ENCODE measurements around the gene TMC1.
"Not testable (repeated sequence)": the region's sequence is repeated elsewhere in the genome, so short reads cannot be mapped to it uniquely, and the experiment has no call there.

The TMC1 gene

DNA sequence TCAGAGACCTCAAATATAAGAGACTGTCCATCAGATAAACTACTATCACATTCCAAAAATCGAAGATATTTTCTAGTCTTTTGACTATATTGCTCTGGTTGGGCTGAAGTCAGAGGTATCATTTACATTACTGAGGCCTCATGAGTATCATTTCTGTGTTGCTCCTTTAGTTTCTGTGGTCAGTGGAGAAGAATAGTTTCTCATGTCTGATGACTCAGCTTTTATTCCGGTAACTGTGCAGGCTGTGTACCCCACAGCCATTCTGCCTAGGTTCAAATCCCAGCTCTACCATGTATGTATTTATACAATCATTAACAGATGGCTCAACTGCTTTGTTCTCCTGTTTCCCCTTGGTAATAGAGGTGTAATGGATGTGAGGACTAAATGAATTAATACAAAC is 252.2 kb downstream of the TMC1 start:
- CTCF ChIA-PET, result no interaction called here
- H3K27me3 Mint-ChIP-seq, result peaks cover 4% of the 10 kb centered on the region
- no peaks in the 10 kb centered on the region for H3K4me1 Mint-ChIP-seq

DNA sequence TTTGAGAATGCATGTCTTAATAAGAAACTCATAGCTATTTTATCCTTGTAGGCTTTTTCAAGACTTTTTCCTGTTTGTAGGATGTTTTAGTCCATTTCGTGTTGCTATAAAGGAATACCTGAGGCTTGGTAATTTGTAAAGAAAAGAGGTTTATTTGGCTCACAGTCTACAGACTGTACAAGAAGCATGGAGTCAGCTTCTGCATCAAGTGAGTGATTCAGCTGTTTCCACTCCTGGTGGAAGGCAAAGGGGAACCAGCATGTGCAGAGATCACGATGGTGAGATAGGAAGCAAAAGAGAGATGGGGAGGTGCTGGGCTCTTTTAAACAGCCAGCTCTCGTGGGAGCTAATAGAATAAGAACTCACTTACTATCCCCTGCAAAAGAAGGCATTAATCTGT is 254.2 kb downstream of the TMC1 start:
- no peak overlapping the region for H3K27ac Mint-ChIP-seq
- H3K27me3 Mint-ChIP-seq, result peaks cover 4% of the 10 kb centered on the region
- no peaks in the 10 kb centered on the region for H3K9me3 Mint-ChIP-seq
- DNase-seq, result no peak
- no peaks in the 10 kb centered on the region for H3K36me3 Mint-ChIP-seq
- H3K4me3 Mint-ChIP-seq, result no peak overlapping the region
- CTCF ChIA-PET, result interaction anchor here (0.8 to 1.6 kb wide), 2 partner anchors 12 to 47 kb away, joined by 3 read pairs; no protein-coding TSS in a partner anchor
- H3K4me1 Mint-ChIP-seq, result no peaks in the 10 kb centered on the region

More for the DNA sequence above, 252.2 kb downstream of the TMC1 start:
- DNase-seq, result no peak
- Mint-ChIP-seq H3K36me3 (no peaks in the 10 kb centered on the region), H3K9me3 (no peaks in the 10 kb centered on the region), H3K4me3 (no peak overlapping the region), H3K27ac (no peak overlapping the region)

- Mint-ChIP-seq H3K9me3 (no peaks in the 10 kb centered on the region), H3K27ac (no peak overlapping the region), H3K4me1 (no peaks in the 10 kb centered on the region), H3K27me3 (peaks cover 4% of the 10 kb centered on the region), H3K36me3 (no peaks in the 10 kb centered on the region), H3K4me3 (no peak overlapping the region)
- CTCF ChIA-PET, result no interaction called here
- no peak for DNase-seq
Measured at GRCh38 chr9:72779614-72780013, 258.2 kb downstream of the TMC1 start.

- no peak overlapping the region for H3K27ac Mint-ChIP-seq
- CTCF ChIA-PET, result no interaction called here
Measured at GRCh38 chr9:72786948-72787347, 265.5 kb downstream of the TMC1 start.

DNA sequence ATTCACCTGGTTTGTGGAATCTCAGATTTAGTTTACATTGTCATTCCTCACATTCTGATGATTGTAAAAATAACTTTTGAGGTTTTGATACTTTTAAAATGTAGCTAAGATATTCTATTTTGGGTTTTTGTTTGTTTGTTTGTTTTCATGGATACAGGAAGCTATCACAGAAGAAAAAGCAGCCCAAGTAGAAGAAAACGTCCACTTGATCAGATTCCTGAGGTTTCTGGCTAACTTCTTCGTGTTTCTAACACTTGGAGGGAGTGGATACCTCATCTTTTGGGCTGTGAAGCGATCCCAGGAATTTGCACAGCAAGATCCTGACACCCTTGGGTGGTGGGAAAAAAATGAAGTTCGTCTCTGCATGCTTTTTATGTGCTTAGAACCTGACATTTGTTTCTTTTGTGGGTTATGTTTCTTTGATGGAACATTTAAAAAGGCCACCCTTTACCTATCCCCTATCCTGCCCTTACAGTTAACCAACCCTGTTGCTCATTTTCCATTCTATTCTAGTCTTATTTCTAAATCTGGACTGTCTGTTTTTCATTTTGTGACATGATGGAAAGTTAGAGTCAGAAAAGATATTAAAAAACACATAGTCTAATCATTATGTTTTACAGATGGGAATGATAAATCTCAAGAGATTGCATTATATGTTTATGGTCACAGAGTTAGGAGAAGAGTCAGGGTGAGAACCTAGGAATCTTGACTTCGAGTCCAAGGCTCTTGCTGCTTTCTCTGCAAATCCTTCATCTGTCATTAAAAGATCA is 267.7 kb downstream of the TMC1 start:
- Mint-ChIP-seq H3K27me3 (no peaks in the 10 kb centered on the region), H3K4me3 (no peak overlapping the region), H3K9me3 (no peaks in the 10 kb centered on the region), H3K27ac (no peak overlapping the region), H3K4me1 (no peaks in the 10 kb centered on the region), H3K36me3 (no peaks in the 10 kb centered on the region)
- no peak for DNase-seq
- CTCF ChIA-PET, result no interaction called here

More at GRCh38 chr9:72786948-72787347, 265.5 kb downstream of the TMC1 start:
- Mint-ChIP-seq H3K4me3 (no peak overlapping the region), H3K36me3 (no peaks in the 10 kb centered on the region), H3K9me3 (no peaks in the 10 kb centered on the region), H3K27me3 (no peaks in the 10 kb centered on the region), H3K4me1 (no peaks in the 10 kb centered on the region)
- no peak for DNase-seq

- DNase-seq, result no peak
- H3K4me1 Mint-ChIP-seq, result no peaks in the 10 kb centered on the region
- H3K27me3 Mint-ChIP-seq, result no peaks in the 10 kb centered on the region
- H3K9me3 Mint-ChIP-seq, result no peaks in the 10 kb centered on the region
- no peaks in the 10 kb centered on the region for H3K36me3 Mint-ChIP-seq
- CTCF ChIA-PET, result no interaction called here
- H3K27ac Mint-ChIP-seq, result no peak overlapping the region
- H3K4me3 Mint-ChIP-seq, result no peak overlapping the region
Measured at GRCh38 chr9:72789885-72790284, 268.5 kb downstream of the TMC1 start.

- Mint-ChIP-seq H3K36me3 (no peaks in the 10 kb centered on the region), H3K27ac (no peak overlapping the region), H3K4me1 (no peaks in the 10 kb centered on the region), H3K9me3 (no peaks in the 10 kb centered on the region), H3K4me3 (no peak overlapping the region), H3K27me3 (no peaks in the 10 kb centered on the region)
- CTCF ChIA-PET, result no interaction called here
- no peak for DNase-seq
Measured at GRCh38 chr9:72790989-72791388, 269.6 kb downstream of the TMC1 start.

DNA sequence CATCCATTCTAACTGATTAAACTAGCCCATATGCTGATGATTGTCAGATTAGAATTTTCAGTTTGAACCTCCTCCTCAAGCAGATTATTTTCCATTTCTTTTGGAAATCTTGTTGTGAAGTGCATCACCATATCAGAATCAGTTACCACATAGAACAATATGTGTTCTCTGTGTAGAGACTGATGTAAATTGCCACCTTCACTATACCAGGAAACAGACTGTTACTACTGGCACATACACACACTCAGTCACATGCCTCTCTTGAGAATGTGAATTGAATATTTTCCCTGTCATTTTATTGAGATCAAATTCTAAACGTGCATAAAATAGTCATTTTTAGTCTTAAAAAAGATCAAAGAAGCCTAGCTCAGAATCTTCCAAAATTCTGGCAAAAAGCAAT is 270.0 kb downstream of the TMC1 start:
- no peaks in the 10 kb centered on the region for H3K27me3 Mint-ChIP-seq
- H3K4me3 Mint-ChIP-seq, result no peak overlapping the region
- CTCF ChIA-PET, result no interaction called here
- H3K4me1 Mint-ChIP-seq, result no peaks in the 10 kb centered on the region
- H3K36me3 Mint-ChIP-seq, result no peaks in the 10 kb centered on the region
- H3K9me3 Mint-ChIP-seq, result no peaks in the 10 kb centered on the region
- H3K27ac Mint-ChIP-seq, result no peak overlapping the region
- no peak for DNase-seq

GRCh38 chr9:72794946-72795345 is 273.5 kb downstream of the TMC1 start:
- H3K27me3 Mint-ChIP-seq, result no peaks in the 10 kb centered on the region
- no peaks in the 10 kb centered on the region for H3K36me3 Mint-ChIP-seq
- CTCF ChIA-PET, result interaction anchor here (1.2 kb wide), 1 partner anchor 512 kb away, joined by 3 read pairs; no protein-coding TSS in a partner anchor
- no peak overlapping the region for H3K4me3 Mint-ChIP-seq
- no peaks in the 10 kb centered on the region for H3K9me3 Mint-ChIP-seq
- H3K4me1 Mint-ChIP-seq, result no peaks in the 10 kb centered on the region
- no peak for DNase-seq
- no peak overlapping the region for H3K27ac Mint-ChIP-seq

DNA sequence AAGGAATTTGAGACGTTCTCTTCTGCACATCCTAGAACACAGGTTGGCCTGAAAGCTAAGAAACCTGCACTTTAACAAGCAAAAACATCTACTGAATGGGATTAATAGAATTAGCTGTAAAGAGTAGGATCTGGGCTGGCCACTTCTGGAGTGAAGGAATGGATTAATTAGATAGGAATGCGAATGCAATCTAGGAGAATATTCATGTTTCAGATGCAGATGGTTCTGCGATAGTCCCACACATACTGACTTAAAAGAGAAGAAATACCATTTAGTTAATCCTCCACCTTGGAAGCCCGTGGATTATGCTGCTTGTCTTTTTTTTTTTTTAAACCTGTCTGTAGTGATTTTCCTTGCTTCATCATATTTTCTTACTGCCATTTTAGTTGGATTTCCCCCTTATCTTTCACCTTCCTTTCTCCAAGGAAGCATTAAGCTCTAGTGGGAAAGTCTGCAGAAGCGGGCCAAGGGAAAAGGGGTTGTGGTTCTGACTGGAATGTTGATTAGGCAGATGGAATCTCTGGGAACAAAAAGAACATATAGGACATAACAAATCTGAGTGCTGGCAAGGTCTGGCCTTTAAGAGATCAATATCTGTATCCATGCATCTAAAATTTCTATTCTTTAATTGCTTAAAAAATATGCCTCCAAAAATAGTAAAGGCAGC is 279.1 kb downstream of the TMC1 start:
- Mint-ChIP-seq H3K4me3 (no peak overlapping the region), H3K27ac (no peak overlapping the region), H3K27me3 (no peaks in the 10 kb centered on the region), H3K9me3 (no peaks in the 10 kb centered on the region), H3K36me3 (no peaks in the 10 kb centered on the region), H3K4me1 (no peaks in the 10 kb centered on the region)
- DNase-seq, result no peak
- CTCF ChIA-PET, result no interaction called here

DNA sequence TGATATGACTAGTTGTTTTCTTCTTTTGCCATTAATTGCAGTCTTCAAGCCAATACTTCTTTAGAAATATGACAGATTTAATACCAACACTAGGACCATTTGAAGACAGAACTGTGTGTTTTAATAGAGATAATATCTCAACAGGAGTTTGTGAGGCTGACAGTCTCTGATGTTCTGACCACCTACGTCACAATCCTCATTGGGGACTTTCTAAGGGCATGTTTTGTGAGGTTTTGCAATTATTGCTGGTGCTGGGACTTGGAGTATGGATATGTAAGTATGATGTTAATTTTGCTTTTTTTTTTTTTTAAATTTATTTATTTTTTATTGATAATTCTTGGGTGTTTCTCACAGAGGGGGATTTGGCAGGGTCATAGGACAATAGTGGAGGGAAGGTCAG is 283.8 kb downstream of the TMC1 start:
- no peak for DNase-seq
- Mint-ChIP-seq H3K36me3 (no peaks in the 10 kb centered on the region), H3K4me1 (no peaks in the 10 kb centered on the region), H3K4me3 (no peak overlapping the region), H3K27ac (no peak overlapping the region), H3K9me3 (peaks cover 3% of the 10 kb centered on the region), H3K27me3 (no peaks in the 10 kb centered on the region)
- CTCF ChIA-PET, result no interaction called here

DNA sequence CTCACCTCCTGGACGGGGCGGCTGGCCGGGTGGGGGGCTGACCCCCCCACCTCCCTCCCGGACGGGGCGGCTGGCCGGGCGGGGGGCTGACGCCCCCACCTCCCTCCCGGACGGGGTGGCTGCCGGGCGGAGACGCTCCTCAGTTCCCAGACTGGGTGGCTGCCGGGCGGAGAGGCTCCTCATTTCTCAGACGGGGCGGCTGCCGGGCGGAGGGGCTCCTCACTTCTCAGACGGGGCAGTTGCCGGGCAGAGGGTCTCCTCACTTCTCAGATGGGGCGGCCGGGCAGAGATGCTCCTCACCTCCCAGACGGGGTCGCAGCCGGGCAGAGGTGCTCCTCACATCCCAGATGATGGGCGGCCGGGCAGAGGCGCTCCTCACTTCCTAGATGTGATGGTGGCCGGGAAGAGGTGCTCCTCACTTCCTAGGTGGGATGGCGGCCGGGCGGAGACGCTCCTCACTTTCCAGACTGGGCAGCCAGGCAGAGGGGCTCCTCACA is 285.0 kb downstream of the TMC1 start:
- DNase-seq, H3K9me3 Mint-ChIP-seq, H3K36me3 Mint-ChIP-seq, CTCF ChIA-PET, H3K27me3 Mint-ChIP-seq, H3K27ac Mint-ChIP-seq, H3K4me3 Mint-ChIP-seq, H3K4me1 Mint-ChIP-seq: not testable (repeated sequence)

DNA sequence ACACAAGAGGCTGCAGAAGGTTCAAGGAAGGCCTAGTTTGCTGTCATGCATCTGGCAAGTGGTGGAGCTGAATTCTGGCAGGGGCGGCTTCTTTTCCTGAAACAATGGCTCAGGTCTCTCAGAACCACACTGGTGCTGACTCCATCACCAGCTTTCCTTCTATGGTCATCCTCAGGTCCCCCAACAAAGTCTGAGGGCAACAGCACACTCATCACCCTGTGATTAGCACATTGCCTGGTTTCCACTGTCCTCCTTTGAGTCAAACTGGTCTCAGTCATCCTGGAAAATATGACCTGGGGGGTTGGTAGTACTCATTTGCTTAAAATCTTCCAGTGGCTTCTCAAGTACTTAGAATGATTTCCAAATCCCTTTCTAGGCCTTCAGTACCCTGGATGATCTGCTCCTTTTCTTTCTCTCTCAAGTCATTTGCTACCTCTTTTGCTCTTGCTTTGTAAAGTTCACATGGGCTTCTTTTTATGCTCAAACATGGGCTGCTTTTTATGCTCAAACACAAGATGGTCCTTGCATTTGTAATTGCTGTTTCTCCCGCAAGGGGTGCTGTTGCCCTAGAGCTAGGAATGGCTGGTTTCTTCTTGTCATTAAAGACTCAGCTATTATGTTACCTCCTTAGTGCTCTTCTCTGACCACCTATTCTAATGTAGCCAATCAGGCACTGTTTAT is 286.5 kb downstream of the TMC1 start:
- H3K9me3 Mint-ChIP-seq, result peaks cover 3% of the 10 kb centered on the region
- DNase-seq, result no peak
- no peak overlapping the region for H3K27ac Mint-ChIP-seq
- no peaks in the 10 kb centered on the region for H3K4me1 Mint-ChIP-seq
- no peak overlapping the region for H3K4me3 Mint-ChIP-seq
- H3K36me3 Mint-ChIP-seq, result no peaks in the 10 kb centered on the region
- CTCF ChIA-PET, result interaction anchor here (1.1 kb wide), 1 partner anchor 515 kb away, joined by 3 read pairs; no protein-coding TSS in a partner anchor
- H3K27me3 Mint-ChIP-seq, result no peaks in the 10 kb centered on the region

- CTCF ChIA-PET, result no interaction called here
- no peaks in the 10 kb centered on the region for H3K27me3 Mint-ChIP-seq
- no peaks in the 10 kb centered on the region for H3K36me3 Mint-ChIP-seq
- no peak overlapping the region for H3K4me3 Mint-ChIP-seq
- no peak for DNase-seq
- no peak overlapping the region for H3K27ac Mint-ChIP-seq
- no peaks in the 10 kb centered on the region for H3K4me1 Mint-ChIP-seq
- peaks cover 3% of the 10 kb centered on the region for H3K9me3 Mint-ChIP-seq
Measured at GRCh38 chr9:72808446-72808768, 287.0 kb downstream of the TMC1 start.

GRCh38 chr9:72809586-72809985 is 288.2 kb downstream of the TMC1 start:
- H3K4me1 Mint-ChIP-seq, result no peaks in the 10 kb centered on the region
- CTCF ChIA-PET, result interaction anchor here (0.9 kb wide), 1 partner anchor 538 kb away, joined by 3 read pairs; no protein-coding TSS in a partner anchor

More at GRCh38 chr9:72809586-72809985, 288.2 kb downstream of the TMC1 start:
- Mint-ChIP-seq H3K27ac (no peak overlapping the region), H3K9me3 (peaks cover 3% of the 10 kb centered on the region), H3K36me3 (no peaks in the 10 kb centered on the region), H3K4me3 (no peak overlapping the region), H3K27me3 (no peaks in the 10 kb centered on the region)
- no peak for DNase-seq
